HG03196 (cell line): Measurements from ENCODE around the gene C17orf75.
A peak's percentile ranks its signal among the peaks of the same experiment; 100 is the strongest.
"Not testable (repeated sequence)": the region's sequence is repeated elsewhere in the genome, so short reads cannot be mapped to it uniquely, and the experiment has no call there.

Experiments
- ATAC-seq: cut with Tn5 transposase; IDR thresholded peaks from one replicate; pipeline ENCODE4 v1.9.1; 2021; ENCODE audit not compliant: unreplicated experiment

The C17orf75 gene

GRCh38 chr17:32341857-32342602 lies at the start of gene C17orf75:
Gene C17orf75, minus strand, starts transcription at chr17:32342173. Its CDS starts 34 bp downstream, at chr17:32342139.
- peak; percentile 78 for ATAC-seq

- no peak for ATAC-seq
Measured at GRCh38 chr17:32388613-32389459, 46.9 kb upstream of the C17orf75 start.

GRCh38 chr17:32388128-32388527 lies 46.2 kb upstream of the C17orf75 start:
- not testable (repeated sequence) for ATAC-seq

GRCh38 chr17:32386844-32387243 lies 44.9 kb upstream of the C17orf75 start:
- ATAC-seq, result no peak

- no peak for ATAC-seq
Measured at GRCh38 chr17:32385971-32386370, 44.0 kb upstream of the C17orf75 start.

- no peak for ATAC-seq
Measured at GRCh38 chr17:32385121-32385520, 43.1 kb upstream of the C17orf75 start.

- ATAC-seq, result no peak
Measured at GRCh38 chr17:32383926-32384434, 42.0 kb upstream of the C17orf75 start.

- no peak for ATAC-seq
Measured at GRCh38 chr17:32382526-32383223, 40.7 kb upstream of the C17orf75 start.

- no peak for ATAC-seq
Measured at GRCh38 chr17:32370426-32370825, 28.5 kb upstream of the C17orf75 start.

GRCh38 chr17:32361270-32361669 lies 19.3 kb upstream of the C17orf75 start:
- ATAC-seq, result no peak

GRCh38 chr17:32357615-32358014 lies 15.6 kb upstream of the C17orf75 start:
- ATAC-seq, result no peak

GRCh38 chr17:32356750-32357149 lies 14.8 kb upstream of the C17orf75 start:
- no peak for ATAC-seq

- no peak for ATAC-seq
Measured at GRCh38 chr17:32356378-32356743, 14.4 kb upstream of the C17orf75 start.

- no peak for ATAC-seq
Measured at GRCh38 chr17:32355649-32356377, 13.8 kb upstream of the C17orf75 start.

- not testable (repeated sequence) for ATAC-seq
Measured at GRCh38 chr17:32352734-32353133, 10.8 kb upstream of the C17orf75 start.

- peak; percentile 26 for ATAC-seq
Measured at GRCh38 chr17:32350666-32351418, 8.9 kb upstream of the C17orf75 start.

GRCh38 chr17:32349854-32350665 lies 8.1 kb upstream of the C17orf75 start, which contains the start of gene ZNF207:
Gene ZNF207, plus strand, starts transcription at chr17:32350157. Its CDS starts 129 bp downstream, at chr17:32350286.
- peak; percentile 91 for ATAC-seq

GRCh38 chr17:32349503-32349853 lies 7.5 kb upstream of the C17orf75 start:
- no peak for ATAC-seq

GRCh38 chr17:32348483-32348800 lies 6.5 kb upstream of the C17orf75 start:
- ATAC-seq, result no peak
